Suprapubic skin (tissue), 4 donors: ENCODE measurements around the gene MARCHF6. TPM values are rescaled to one million over a fixed set of nuclear protein-coding genes. Genes with fewer than 3 reads are reported as not detected.
A peak's percentile ranks its signal among the peaks of the same experiment; 100 is the strongest.

Experiments
- DNase-seq, 2 donors: peaks; one replicate each; pipeline ENCODE4 v3.0.0-alpha.2; 2019; ENCODE audit warnings: low spot score in 2 of 2
- H3K27ac ChIP-seq: fragments of 200-600 bp; sonication (generic); one replicate; pipeline ENCODE4 v1.5.1; 2019
- H3K27me3 ChIP-seq: fragments of 200-600 bp; sonication (generic); one replicate; pipeline ENCODE4 v1.5.1; 2019
- H3K36me3 ChIP-seq: fragments of 200-600 bp; sonication (generic); one replicate; pipeline ENCODE4 v1.5.1; 2019
- H3K4me1 ChIP-seq: fragments of 200-600 bp; sonication (generic); one replicate; pipeline ENCODE4 v1.5.1; 2019
- H3K4me3 ChIP-seq: fragments of 200-600 bp; sonication (generic); one replicate; pipeline ENCODE4 v1.5.1; 2019; ENCODE audit warnings: mild to moderate bottlenecking
- H3K9me3 ChIP-seq: fragments of 200-600 bp; sonication (generic); one replicate; pipeline ENCODE4 v1.5.1; 2019
- EP300 ChIP-seq: sonication (generic); formaldehyde crosslinking; IDR thresholded peaks from one replicate; pipeline ENCODE4 v1.6.1; 2017; ENCODE audit warnings: antibody characterized with exemption
- POLR2A ChIP-seq, 2 donors: fragments of 450-650 bp; IDR thresholded peaks; one replicate each; pipeline ENCODE4 v1.6.1; 2017; ENCODE audit warnings: antibody characterized with exemption in 2 of 2, mild to moderate bottlenecking in 2 of 2, moderate library complexity in 2 of 2
- POLR2AphosphoS5 ChIP-seq, 3 donors: sonication (generic); formaldehyde crosslinking; IDR thresholded peaks; one replicate each; pipeline ENCODE4 v1.6.1; 2017; ENCODE audit warnings: antibody characterized with exemption in 3 of 3
- WGBS: methylation state at CpG from one replicate; pipeline ENCODE4 v1.1.5; 2018; 5-methylcytosine and 5-hydroxymethylcytosine counted together
- total RNA-seq, 4 donors: library from RNA; depleted of rRNA; stranded (reverse); fragments of >200 nt; gene quantifications; one replicate each; pipeline ENCODE4 v1.1.0, GENCODE V29; 2016
- TF ChIP-seq, protein P1 (sequence below), 2 donors: fragments of 200-600 bp in 1 of 2; fragments of 450-650 bp in 1 of 2; sonication (generic) in 1 of 2; IDR thresholded peaks; one replicate each; pipeline ENCODE4 v1.5.1; 2016 to 2019; ENCODE audit warnings: antibody characterized with exemption in 2 of 2, mild to moderate bottlenecking in 1 of 2, moderate library complexity in 1 of 2

MARCHF6 gene
- total RNA-seq, 4 donors from 2014 or later = 89.7 to 273 (median 143) TPM

- peak overlapping the region; percentile 100 for H3K4me3 ChIP-seq
- H3K4me1 ChIP-seq = peaks cover 32% of the 10 kb centered on the region
- H3K27me3 ChIP-seq = no peaks in the 10 kb centered on the region
- WGBS = 29% methylated on average over 18 of the region's 19 CpGs
- TF ChIP-seq POLR2A (IDR thresholded peaks at IDR 0.05) = no peak
- TF ChIP-seq, protein P1, sequence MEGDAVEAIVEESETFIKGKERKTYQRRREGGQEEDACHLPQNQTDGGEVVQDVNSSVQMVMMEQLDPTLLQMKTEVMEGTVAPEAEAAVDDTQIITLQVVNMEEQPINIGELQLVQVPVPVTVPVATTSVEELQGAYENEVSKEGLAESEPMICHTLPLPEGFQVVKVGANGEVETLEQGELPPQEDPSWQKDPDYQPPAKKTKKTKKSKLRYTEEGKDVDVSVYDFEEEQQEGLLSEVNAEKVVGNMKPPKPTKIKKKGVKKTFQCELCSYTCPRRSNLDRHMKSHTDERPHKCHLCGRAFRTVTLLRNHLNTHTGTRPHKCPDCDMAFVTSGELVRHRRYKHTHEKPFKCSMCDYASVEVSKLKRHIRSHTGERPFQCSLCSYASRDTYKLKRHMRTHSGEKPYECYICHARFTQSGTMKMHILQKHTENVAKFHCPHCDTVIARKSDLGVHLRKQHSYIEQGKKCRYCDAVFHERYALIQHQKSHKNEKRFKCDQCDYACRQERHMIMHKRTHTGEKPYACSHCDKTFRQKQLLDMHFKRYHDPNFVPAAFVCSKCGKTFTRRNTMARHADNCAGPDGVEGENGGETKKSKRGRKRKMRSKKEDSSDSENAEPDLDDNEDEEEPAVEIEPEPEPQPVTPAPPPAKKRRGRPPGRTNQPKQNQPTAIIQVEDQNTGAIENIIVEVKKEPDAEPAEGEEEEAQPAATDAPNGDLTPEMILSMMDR (IDR thresholded peaks at IDR 0.05) = no peak
- TF ChIP-seq POLR2AphosphoS5 (IDR thresholded peaks at IDR 0.05) = no peak
- TF ChIP-seq EP300 = no peak
- H3K27ac ChIP-seq = peak overlapping the region; percentile 98
- no peaks in the 10 kb centered on the region for H3K9me3 ChIP-seq
- H3K36me3 ChIP-seq = no peaks in the 10 kb centered on the region
- no peak for DNase-seq
Observed at GRCh38 chr5:10352430-10353240, 860 bp upstream of the MARCHF6 start.

- H3K4me3 ChIP-seq = peak overlapping the region; percentile 100
- peaks cover 36% of the 10 kb centered on the region for H3K4me1 ChIP-seq
- WGBS = under 1% methylated on average over 35 of the region's 54 CpGs
- peak overlapping the region; percentile 98 for H3K27ac ChIP-seq
- TF ChIP-seq EP300 = no peak
- no peak for TF ChIP-seq POLR2A (IDR thresholded peaks at IDR 0.05)
- TF ChIP-seq, protein P1 (IDR thresholded peaks at IDR 0.05) = no peak
- DNase-seq = no peak
- H3K9me3 ChIP-seq = no peaks in the 10 kb centered on the region
- no peaks in the 10 kb centered on the region for H3K36me3 ChIP-seq
- H3K27me3 ChIP-seq = no peaks in the 10 kb centered on the region
Observed at GRCh38 chr5:10354048-10354872, 765 bp downstream of the MARCHF6 start.

DNA sequence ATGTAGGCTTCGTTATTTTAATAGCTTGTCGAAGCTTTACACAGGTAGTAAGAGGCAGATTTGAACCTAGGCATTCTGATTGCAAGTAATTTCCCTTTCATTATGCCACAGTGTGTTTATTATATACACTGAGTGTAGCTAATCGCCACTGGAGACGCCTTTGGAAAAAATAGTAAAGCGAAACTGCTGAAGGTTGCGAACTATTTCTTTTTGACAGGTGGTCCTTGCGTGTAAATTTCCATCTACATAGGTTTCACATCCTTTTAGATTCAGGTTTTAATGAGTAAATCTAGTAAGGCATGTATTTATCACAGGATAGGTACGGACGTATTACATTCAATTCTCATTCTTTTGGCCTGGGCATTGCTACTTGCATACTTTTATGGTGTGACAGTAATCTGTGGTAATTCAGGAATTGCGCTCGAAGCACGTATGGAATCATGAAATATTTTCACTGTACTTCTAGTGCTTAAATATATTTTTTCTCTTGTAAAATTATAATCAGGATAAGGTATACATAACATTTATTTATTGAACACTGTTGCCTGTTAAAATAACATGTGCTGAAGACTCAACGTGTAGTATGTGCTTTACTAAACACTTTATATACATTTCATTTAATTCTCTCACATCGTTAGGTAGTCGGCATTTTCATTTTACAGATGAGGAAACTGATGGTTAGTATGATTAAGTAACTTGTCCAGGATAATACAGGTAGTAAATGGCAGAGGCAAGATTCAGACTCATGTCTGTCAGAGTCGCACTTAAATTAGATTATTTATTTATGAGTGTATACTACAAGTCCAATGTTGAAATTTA lies 1.8 kb downstream of the MARCHF6 start:
- Histone ChIP-seq H3K9me3 (no peaks in the 10 kb centered on the region), H3K36me3 (no peaks in the 10 kb centered on the region), H3K4me1 (peaks cover 38% of the 10 kb centered on the region), H3K27ac (peak overlapping the region; percentile 5), H3K4me3 (peak overlapping the region; percentile 100), H3K27me3 (no peaks in the 10 kb centered on the region)
- TF ChIP-seq, protein P1 (IDR thresholded peaks at IDR 0.05) = no peak
- no peak for TF ChIP-seq POLR2AphosphoS5 (IDR thresholded peaks at IDR 0.05)
- TF ChIP-seq EP300 = no peak
- TF ChIP-seq POLR2A (IDR thresholded peaks at IDR 0.05) = no peak
- 20% methylated on average over 16 of the region's 16 CpGs for WGBS
- no peak for DNase-seq

DNA sequence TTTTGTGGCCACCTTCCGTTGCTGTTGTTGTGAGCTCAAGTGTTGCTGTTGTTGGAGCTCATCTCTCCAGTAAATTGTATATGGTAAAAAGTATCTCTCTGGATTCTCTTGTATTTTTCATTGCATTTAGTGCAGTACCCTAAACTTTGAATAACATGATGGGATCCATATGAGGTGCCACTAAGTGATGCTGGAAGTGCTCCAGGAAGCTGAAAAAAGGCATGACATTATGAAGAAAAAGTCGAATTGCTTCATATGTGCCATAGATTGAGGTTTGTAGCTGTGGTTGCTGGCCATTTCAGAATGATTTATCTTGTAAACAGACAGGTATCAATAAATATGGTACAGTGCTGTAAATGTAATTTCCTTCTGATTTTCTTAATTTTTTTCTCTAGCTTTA lies 5.5 kb downstream of the MARCHF6 start:
- no peak overlapping the region for H3K27ac ChIP-seq
- H3K4me1 ChIP-seq = peaks cover 30% of the 10 kb centered on the region
- no peaks in the 10 kb centered on the region for H3K36me3 ChIP-seq
- H3K27me3 ChIP-seq = no peaks in the 10 kb centered on the region
- H3K4me3 ChIP-seq = no peak overlapping the region
- WGBS = 60% methylated on average over 2 of the region's 2 CpGs
- TF ChIP-seq, protein P1 (IDR thresholded peaks at IDR 0.05) = no peak
- no peak for TF ChIP-seq POLR2A (IDR thresholded peaks at IDR 0.05)
- TF ChIP-seq POLR2AphosphoS5 (IDR thresholded peaks at IDR 0.05) = no peak
- no peak for TF ChIP-seq EP300
- no peaks in the 10 kb centered on the region for H3K9me3 ChIP-seq
- no peak for DNase-seq
